ENCODE results near the gene MYH1. TPM values are rescaled to one million over a fixed set of nuclear protein-coding genes. Genes with fewer than 3 reads are reported as not detected.

The MYH1 gene
- total and polyA plus RNA-seq, 4 donors: 0.14 TPM; not detected in 3

GRCh38 chr17:10457952-10458351 is 60.4 kb downstream of the MYH1 start:
- Histone ChIP-seq H3K27me3 (ENCODE audit: control insufficient read depth in 4 of 4, insufficient read depth in 4 of 4, low read length in 3 of 4) (peaks cover 0 to 4% (median 2%) of the 10 kb centered on the region in 4 donors), H3K27ac (ENCODE audit: low read depth in 1 of 2, low read length in 2 of 2) (no peak overlapping the region), H3K4me1 (ENCODE audit: control insufficient read depth in 4 of 4, insufficient read depth in 4 of 4, low read length in 3 of 4) (no peaks in the 10 kb centered on the region), H3K4me3 (ENCODE audit: low read depth in 1 of 3, low read length in 3 of 3) (no peak overlapping the region), H3K9me3 (ENCODE audit: control insufficient read depth in 4 of 4, low read length in 3 of 4) (no peaks in the 10 kb centered on the region), H3K36me3 (ENCODE audit: control insufficient read depth in 4 of 4, insufficient read depth in 3 of 4, low read depth in 1 of 4, low read length in 3 of 4) (no peaks in the 10 kb centered on the region), H3K9ac (ENCODE audit: low read depth in 1 of 2, low read length in 2 of 2) (no peak overlapping the region)
- DNase-seq (ENCODE audit: low spot score): no peak
- WGBS: 17% methylated on average over 1 of the region's 1 CpG
- TF ChIP-seq EGR1 (IDR thresholded peaks at IDR 0.05; ENCODE audit: low read depth in 2 of 2) (no peak), HNF4G (IDR thresholded peaks at IDR 0.05) (no peak)

- TF ChIP-seq EGR1 (IDR thresholded peaks at IDR 0.05; ENCODE audit: low read depth in 2 of 2): no peak
- no peak for TF ChIP-seq ZBTB33 (IDR thresholded peaks at IDR 0.05)
- TF ChIP-seq JUND (IDR thresholded peaks at IDR 0.05): no peak
- TF ChIP-seq YY1 (IDR thresholded peaks at IDR 0.05): no peak
- no peak for TF ChIP-seq TAF1 (conservative IDR thresholded peaks at IDR 0.05)
- TF ChIP-seq HNF4G (IDR thresholded peaks at IDR 0.05): no peak
- no peak for TF ChIP-seq RXRA (IDR thresholded peaks at IDR 0.05)
- no peak for TF ChIP-seq FOXA2 (IDR thresholded peaks at IDR 0.05)
- no peak for TF ChIP-seq REST (IDR thresholded peaks at IDR 0.05)
- TF ChIP-seq HNF4A (conservative IDR thresholded peaks at IDR 0.05): no peak
- no peak for TF ChIP-seq NR2F2 (IDR thresholded peaks at IDR 0.05)
- no peak for TF ChIP-seq RAD21 (IDR thresholded peaks at IDR 0.05)
- TF ChIP-seq GABPA (IDR thresholded peaks at IDR 0.05 in 1 of 2, conservative IDR thresholded peaks at IDR 0.05 in 1 of 2): no peak
- no peak for TF ChIP-seq MAX (IDR thresholded peaks at IDR 0.05)
- TF ChIP-seq FOXA1 (IDR thresholded peaks at IDR 0.05): no peak
- no peak for TF ChIP-seq SP1 (IDR thresholded peaks at IDR 0.05)
- no peak for TF ChIP-seq CTCF (IDR thresholded peaks at IDR 0.05; ENCODE audit: low read depth, low read length, missing input control)
- TF ChIP-seq ATF3 (IDR thresholded peaks at IDR 0.05): no peak
- Histone ChIP-seq H3K27me3 (ENCODE audit: control insufficient read depth in 4 of 4, insufficient read depth in 4 of 4, low read length in 3 of 4) (no peaks in the 10 kb centered on the region), H3K36me3 (ENCODE audit: control insufficient read depth in 4 of 4, insufficient read depth in 3 of 4, low read depth in 1 of 4, low read length in 3 of 4) (no peaks in the 10 kb centered on the region), H3K9ac (ENCODE audit: low read depth in 1 of 2, low read length in 2 of 2) (no peak overlapping the region), H3K9me3 (ENCODE audit: control insufficient read depth in 4 of 4, low read length in 3 of 4) (no peaks in the 10 kb centered on the region), H3K4me1 (ENCODE audit: control insufficient read depth in 4 of 4, insufficient read depth in 4 of 4, low read length in 3 of 4) (no peaks in the 10 kb centered on the region), H3K27ac (ENCODE audit: low read depth in 1 of 2, low read length in 2 of 2) (no peak overlapping the region), H3K4me3 (ENCODE audit: low read depth in 1 of 3, low read length in 3 of 3) (no peak overlapping the region)
- WGBS: 70% methylated on average over 7 of the region's 7 CpGs
- DNase-seq (ENCODE audit: low spot score): no peak
Observed at GRCh38 chr17:10447026-10447931, 71.1 kb downstream of the MYH1 start.

Data from liver (tissue), 9 donors.